CD4-positive, alpha-beta T cell treated with Interleukin-21 for 1 hour (primary cell): ENCODE data around the gene TMEM156.

Experiments used
- DNase-seq: peaks from one replicate; pipeline ENCODE4 v3.0.0-alpha.2; 2020

TMEM156 gene

DNA sequence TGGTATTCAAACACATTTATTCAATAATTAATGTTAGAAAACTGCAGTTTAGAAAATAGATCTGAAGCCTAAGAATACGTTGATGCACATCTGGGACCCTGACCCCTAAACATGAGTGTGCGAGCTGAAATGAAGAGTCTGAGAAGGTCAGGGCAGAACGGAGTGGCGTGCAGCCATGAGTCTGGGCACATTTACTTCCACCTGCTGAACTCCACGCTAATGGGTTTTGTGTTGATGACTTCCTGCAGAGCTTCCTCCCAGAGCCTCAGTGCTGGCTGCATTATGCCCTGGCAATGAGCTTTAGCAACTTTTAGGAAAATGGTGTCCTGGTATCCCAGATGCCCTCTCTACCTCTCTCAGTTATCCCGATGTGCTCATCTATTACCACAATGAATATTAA lies 111.5 kb downstream of the TMEM156 start:
- DNase-seq: no peak

DNA sequence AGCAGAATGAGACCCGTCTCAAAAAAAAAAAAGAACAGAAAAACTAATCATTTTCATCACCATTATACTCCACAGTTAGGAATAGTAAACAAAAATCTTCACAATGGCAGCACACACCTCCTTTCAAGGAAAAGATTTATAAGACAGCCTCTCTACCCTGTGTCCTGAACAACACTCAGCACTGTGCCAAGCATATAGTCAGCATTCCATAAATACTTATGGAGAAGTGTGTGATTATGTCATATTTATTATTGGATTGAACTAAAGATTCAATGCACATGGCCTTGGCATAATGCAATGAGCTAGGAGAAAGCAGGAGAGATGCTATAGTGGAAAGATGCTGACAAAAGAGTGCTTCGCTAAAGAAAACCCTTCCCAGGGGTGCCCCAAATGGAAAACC lies 112.0 kb downstream of the TMEM156 start:
- no peak for DNase-seq

DNA sequence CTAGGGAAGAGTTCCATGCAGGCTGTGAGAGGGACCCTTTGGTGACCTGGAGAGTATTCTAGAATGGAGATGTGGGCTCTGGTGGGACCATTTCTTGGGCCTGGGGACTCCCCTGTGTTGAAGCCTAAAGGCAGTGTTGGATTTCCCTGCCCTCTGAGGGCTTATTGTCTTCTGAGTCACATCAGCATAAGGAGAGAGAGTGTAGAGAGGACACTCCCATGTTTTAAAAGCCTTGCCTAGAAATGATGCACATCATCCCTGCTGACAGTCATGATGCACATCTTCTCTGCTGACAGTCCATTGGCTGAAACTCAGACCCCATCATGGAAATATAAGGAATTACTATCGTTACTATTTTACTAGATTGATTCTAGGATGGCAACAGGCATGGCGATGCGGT lies 112.7 kb downstream of the TMEM156 start:
- DNase-seq: no peak

DNA sequence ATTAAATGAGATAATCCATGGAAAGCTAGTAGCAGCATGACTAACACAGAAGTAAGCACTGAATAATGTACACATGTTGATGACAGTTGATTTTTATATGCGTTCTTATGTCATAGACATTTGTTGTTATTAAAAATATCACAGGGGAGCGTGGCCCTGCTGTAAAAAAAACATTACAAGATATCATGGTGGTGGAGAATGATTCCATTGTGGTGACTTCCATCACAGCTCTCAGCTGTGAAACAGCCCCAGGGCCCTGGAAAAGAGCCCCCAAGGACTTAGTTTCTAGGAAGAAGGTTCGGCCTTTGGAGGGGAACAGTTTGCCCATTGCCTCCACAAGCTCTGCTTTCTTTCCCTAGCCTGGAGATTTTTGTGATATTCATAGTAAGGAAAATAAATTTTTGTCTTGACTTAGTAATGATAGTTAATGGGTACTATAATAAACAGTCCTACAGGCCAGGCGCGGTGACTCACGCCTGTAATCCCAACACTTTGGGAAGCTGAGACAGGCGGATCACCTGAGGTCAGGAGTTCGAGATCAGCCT lies 114.7 kb downstream of the TMEM156 start:
- DNase-seq: no peak
